T-helper 1 cell treated with Interleukin-12 subunit alpha and Interleukin-12 subunit beta and Interleukin-4 antibody, amounts not matched to agents 30 ng/mL and 1 ng/mL, for 36 hours (primary cell): Measurements from ENCODE around the gene LZTR1. TPM values are rescaled to one million over a fixed set of nuclear protein-coding genes. Genes with fewer than 3 reads are reported as not detected.

Experiments used
- intact Hi-C: fragments of 100-400 bp; cut with micrococcal nuclease; formaldehyde crosslinking; loops from one replicate; pipeline ENCODE4 v1.15.1; 2024
- total RNA-seq: library from RNA; stranded (reverse); gene quantifications from 2 replicates; pipeline ENCODE4 v1.2.3, GENCODE V29; 2022

The LZTR1 gene
- total RNA-seq, 1 donor from 2014 or later = 89.6 TPM

DNA sequence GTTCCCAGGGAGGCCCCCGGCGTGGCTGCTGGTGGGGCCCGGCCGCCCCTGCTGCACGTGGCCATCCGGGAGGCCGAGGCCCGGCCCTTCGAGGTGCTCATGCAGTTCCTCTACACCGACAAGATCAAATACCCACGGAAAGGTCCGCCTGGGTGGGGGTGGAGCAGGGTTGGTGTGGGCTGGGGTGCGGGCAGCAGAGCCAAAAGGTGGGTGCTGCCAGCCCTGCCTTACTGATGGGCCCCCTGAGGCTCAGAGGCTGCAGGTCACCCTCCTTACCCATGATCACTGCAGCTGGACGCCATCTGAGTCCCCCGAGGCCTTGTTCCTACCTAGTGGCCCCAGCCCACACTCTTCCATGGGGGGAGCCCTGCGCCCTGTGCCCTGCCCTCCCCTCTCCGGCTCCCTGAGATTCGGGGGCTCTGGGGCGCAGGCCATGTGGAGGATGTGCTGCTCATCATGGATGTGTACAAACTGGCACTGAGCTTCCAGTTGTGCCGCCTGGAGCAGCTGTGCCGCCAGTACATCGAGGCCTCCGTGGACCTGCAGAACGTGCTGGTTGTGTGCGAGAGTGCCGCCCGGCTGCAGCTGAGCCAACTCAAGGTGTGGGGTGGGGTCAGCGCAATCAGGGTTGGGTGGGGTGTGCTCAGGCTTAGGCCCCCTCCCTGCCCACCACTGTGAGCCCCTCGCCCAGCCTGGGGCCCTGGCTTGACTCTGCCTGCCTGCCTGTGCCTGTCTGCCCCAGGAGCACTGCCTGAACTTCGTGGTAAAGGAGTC lies 12.2 kb downstream of the LZTR1 start:
- intact Hi-C loops = no loop called here

- intact Hi-C loops = no loop called here
Observed at GRCh38 chr22:20994902-20995241, 12.8 kb downstream of the LZTR1 start.

DNA sequence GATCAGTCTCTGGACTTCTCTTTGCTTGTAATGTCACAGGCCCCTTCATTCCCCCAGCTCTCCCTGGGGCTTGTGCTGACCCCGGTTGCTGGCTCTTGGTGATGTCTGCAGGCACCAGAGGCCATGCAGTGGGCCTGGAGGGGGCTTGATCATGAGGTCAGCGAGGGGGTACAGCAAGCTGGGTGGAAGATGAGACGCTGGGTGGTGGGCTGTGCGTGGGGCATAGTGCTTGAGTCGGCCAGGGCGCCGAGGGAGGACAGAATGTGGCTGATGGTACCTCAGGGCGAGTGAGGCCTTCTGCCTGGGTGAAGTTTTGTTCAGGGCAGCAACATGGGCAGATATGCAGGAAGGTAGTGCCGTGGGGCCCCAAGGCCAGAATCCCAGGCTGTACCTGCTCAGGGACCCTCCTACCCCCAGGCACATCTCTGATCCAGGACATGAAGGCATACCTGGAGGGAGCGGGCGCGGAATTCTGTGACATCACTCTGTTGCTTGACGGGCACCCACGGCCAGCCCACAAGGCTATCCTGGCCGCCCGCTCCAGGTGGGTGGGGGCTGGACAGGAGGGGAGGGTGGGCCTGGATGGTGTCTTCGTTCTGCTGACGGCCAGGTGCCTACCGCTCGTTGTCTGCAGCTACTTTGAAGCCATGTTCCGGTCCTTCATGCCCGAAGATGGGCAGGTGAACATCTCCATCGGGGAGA lies 13.4 kb downstream of the LZTR1 start:
- intact Hi-C loops = no loop called here

DNA sequence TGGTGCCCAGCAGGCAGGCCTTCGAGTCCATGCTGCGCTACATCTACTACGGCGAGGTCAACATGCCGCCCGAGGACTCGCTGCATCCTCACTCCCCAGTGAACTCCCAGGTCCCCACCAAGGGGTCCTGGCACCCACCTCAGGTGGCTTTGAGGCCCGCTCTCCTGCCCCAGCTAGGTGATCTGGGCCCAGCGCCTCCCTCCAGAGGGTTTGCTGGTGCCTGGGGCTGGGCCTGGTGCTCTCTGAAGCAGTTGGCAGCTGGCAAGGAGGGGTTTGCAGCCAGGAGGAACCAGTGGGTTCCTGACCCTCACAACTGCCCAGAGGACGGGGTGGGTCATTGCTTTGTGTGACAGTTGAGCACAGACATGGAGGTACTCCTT lies 13.9 kb downstream of the LZTR1 start:
- intact Hi-C loops = no loop called here

DNA sequence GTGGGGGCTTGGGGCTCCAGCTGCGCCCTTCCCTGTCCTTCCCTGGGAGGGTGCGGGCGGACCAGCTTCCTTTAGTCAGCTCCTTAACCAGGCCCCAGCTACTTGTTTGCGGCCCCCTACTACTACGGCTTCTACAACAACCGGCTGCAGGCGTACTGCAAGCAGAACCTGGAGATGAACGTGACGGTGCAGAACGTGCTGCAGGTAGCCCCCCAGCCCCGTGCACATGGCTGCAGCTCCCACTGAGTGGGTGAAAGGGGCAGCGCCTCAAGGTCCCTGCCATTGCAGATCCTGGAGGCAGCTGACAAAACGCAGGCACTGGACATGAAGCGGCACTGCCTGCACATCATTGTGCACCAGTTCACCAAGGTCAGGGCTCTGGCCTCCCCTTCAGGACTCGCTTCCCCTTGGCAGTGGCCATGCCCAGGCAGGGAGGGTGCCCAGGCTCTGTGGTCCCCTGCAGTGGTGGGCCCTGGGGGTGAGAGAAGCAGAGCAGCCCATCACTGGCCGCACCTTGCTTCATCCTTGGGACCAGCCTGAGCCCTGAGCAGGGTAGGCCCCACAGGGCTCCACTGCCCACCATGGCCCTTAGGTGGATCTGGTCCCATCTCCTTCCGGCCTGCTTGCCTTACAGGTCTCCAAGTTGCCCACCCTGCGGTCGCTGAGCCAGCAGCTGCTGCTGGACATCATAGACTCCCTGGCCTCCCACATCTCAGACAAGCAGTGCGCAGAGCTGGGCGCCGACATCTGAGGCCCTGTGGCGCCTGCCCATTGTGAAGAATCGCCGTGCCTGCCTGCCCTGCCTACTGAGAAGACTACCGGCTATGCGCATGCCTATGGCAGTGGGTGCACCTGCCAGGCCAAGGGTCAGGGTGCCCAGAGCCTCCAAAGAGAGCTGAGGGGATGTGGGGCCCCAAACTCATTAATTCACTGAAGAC lies 14.8 kb downstream of the LZTR1 start:
- intact Hi-C loops = no loop called here

DNA sequence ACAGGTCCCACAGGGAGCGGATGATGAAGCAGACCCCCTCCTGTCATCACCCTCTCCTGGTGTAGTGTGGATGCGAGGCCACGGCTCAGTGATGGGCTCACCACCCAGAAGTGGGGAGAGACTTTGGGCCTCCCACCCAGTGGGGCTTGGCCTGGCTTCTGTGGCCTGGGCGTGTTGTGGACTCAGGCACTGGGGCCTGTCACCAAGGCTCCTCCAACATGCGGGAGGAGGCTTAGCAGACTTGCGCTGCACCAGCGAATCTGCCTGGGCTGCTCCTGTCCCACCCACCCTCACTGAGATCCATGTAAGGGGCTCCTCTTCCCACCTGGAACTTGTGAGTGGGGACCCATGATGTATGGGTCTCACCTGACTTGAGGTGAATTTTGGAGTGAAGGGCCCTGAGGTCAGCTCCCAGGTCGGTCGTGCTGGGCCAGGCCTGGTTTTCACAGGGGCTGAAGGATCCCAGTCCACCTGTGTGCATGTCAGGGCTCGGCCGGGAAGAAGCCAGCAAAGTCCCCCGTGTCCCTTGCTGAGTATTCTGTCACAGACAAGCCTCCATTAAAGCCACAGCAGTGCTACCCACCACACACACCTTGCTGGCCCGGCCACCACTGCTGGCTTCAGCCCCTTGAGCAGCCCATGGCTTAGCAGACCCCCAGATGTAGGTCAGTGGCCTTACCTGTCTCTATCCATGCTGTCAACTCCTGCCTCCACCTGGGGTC lies 15.6 kb downstream of the LZTR1 start:
- intact Hi-C loops = no loop called here

DNA sequence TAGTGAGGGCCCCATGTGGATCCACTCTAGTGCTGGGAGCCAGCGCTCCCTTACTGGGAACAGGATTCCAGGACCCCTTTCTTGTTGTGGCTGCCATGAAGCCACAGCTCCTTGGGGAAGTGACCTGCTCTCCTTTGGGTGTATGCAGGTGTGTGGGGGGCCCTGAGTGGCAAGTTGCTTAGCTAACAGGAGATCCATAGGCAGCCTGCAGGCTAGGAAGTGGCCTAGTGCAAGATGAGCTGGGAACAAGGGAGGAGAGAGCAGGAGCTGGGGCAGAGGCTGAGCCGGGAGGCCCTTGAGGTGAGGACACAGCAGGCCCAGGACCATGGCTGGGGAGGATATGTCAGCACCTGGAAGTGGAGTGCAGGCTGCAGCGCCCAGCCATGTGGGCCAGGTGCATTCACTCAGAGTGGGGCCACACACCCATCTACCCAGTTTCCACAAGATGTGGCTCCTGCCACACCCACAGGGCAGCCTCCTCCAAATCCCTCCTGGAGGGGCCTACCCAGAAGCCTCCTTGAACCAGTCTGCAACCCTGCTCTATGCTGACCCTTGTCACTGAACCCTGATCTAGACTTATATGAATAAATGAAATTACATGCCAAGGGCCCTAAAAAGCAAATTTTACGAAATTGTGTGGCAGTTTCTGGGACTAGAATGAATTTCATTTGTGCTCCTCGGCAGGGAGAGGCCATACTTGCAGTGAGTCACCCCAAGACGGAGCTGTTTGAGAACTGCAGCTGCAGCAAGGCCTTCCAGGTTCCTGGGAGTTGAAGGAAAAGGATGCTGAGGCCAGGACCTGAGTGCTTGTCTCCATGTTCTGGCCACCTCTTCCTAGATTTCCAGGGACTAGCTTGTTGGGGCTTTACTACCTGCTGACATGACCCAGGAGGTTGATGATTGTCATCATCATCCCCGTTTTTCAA lies 16.6 kb downstream of the LZTR1 start:
- intact Hi-C loops = no loop called here

DNA sequence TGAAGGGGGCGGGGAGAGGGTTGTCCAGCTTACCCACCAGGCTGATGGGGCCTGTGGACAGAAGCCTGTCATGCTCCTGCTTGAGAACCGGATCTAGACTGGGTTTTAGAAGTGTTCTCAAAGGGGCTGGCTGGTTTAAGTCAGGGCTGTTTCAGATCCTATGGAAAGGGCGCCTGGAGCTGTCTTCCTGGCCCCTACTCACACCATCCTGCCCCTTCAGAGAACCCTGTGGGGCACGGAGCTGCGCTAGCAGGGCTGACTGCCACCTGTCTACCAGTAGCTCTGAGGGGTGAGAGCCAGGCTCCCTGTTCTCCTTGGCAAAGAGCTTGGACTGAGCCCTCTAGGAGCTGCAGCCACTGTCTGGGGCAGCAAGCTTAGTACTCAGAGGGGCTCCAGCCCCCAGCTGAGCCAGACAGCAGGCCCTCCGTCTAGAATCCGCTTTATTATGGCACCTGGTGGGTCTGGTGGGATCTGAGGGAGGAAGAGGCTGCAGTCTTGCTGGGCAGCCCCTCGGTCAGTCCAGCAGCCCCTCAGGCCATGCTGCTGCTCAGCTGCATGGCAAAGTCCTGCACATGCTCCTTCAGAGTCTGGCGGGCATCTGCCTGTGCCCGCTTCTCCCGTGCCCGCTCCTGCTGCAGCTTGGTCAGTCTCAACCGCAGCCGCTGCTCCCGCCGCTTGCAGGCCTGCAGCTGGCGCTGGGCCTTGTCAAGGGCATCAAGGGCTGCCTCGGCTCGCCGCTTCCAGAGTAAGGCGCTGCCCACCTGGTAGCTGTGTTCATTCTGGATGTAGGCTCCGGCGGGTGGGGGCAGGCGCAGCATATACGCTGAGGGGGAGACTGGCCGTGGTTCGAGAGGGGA lies 17.5 kb downstream of the LZTR1 start:
- intact Hi-C loops = loop anchor here (10.0 kb wide), 1 partner anchor 655 kb away; no protein-coding TSS in a partner anchor

DNA sequence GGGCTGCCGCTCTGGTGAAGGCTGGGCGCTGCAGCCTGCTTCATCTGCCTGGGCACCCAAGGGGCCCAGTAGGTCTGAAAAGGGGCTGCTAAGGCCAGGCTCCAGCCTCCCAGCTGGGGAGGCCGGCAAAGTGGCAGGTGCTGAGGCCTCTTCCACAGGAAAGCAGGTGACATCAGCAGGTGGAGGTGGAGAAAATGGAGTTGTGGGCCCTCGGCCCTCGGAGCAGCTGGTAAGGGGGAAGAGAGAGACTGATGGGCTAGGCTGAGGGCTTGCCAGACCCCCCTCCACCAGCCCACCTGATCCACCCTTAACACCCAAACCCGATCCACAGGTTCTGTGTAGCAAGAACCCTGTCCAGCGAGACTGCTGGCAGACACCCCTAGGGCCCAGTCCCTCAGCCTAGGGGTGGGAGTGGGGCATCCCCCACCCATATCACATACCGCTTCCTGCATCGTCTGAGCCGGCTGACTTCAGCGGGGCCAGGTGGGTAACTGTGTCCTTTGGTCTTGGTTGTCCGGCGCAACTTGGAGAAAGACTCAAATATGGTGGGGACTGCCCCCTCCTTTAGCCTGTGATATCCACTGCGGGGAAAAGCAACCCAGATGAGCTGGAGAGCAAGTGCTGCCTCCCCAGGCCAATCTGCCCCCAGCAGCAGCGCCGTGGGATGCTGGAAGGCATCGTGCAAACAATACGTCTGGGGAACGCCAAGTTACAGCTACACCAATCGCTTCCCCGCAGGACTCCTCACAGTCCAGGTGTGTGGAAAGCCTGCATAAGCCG lies 18.3 kb downstream of the LZTR1 start:
- intact Hi-C loops = loop anchor here (10.0 kb wide), 1 partner anchor 654 kb away; no protein-coding TSS in a partner anchor

DNA sequence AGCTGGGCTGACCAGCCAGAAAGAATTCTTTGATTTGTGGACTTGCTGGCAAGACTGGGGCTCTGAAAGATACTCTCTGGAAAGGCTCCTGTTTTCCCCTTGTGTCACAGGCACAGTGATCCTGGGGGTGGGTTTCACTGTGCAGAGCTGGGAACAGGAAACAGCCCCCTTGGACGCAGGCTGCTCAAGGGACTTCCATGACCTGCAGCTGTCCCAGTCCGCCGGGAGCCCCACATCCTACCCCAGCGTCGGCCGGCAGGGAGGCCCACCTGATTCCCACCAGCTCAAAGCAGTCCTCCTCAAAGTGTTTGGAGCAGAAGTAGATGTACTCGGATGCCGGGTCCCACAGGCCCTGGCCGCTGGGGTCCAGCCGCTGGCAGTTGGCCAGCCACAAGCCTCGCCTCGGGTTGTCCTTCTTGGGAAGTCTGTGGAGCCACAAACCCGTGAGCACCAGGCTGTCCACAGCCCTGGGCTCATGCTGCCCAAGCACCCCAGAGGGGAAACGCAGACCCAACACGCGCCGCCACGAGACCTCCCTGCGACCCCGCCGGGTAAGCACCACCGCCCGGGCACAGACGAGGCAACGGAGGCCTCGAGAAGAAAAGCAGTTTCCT lies 19.0 kb downstream of the LZTR1 start:
- intact Hi-C loops = loop anchor here (10.0 kb wide), 1 partner anchor 654 kb away; no protein-coding TSS in a partner anchor

GRCh38 chr22:21001601-21002325 lies 19.7 kb downstream of the LZTR1 start, which contains the start of gene THAP7:
TSS of gene THAP7 (minus strand) at chr22:21002118. CDS start at chr22:21001911, 207 bp downstream.
- intact Hi-C loops = loop anchor here (1.0 to 10.0 kb wide), 7 partner anchors 13 to 653 kb away; partner anchors contain the start of genes CRKL, LRRC74B, LZTR1 and PI4KA

DNA sequence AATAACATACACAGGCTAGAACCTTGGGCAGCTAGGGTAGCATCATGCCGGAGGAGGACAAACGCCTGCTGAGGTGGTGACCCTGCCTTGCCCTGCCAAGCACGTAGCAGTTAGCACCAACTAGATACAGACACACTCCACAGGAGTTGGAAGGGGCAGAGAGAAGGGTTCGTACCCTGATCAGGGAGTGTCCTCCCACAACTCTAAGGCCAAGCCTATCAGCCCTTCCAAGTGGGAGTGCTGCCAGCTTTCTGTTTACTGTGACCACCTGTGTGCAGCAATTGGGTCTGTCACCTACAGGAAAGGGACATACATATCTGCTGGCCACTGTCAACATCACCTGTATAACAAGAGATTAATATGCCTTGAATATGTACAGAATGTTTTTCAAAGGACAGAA lies 21.7 kb downstream of the LZTR1 start:
- intact Hi-C loops = loop anchor here (2.0 to 10.0 kb wide), 2 partner anchors 17 to 651 kb away; no protein-coding TSS in a partner anchor

DNA sequence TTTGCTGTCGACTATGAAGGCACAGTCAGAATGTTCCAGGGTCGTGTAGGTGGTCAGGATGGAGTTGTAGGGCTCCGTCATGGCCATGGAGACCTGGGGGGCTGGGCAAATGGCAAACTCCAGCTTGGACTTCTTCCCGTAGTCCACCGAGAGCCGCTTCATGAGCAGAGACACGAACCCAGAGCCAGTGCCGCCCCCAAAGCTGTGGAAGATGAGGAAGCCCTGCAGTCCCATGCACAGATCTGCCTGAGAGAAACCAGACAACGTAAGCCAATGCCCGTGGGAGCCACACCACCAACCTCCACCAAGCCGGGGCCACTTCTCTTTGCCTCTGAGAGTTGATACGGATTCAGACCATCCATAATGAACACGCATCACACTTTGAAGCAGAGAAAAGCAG lies 27.1 kb downstream of the LZTR1 start:
- intact Hi-C loops = loop anchor here (10.0 kb wide), 1 partner anchor 646 kb away; no protein-coding TSS in a partner anchor

GRCh38 chr22:21009638-21010425 lies 27.7 kb downstream of the LZTR1 start:
- intact Hi-C loops = loop anchor here (10.0 kb wide), 2 partner anchors 45 to 645 kb away; partner anchors contain the start of gene AIFM3

GRCh38 chr22:21010426-21011113 lies 28.5 kb downstream of the LZTR1 start:
- intact Hi-C loops = loop anchor here (10.0 kb wide), 1 partner anchor 46 kb away; the partner anchor contains the start of gene AIFM3
